Measurements from ENCODE around the gene LRP11. TPM values are rescaled to one million over a fixed set of nuclear protein-coding genes. Genes with fewer than 3 reads are reported as not detected.

The LRP11 gene
- total and polyA plus RNA-seq, 2 of the 13 experiments (the other 11 are each of a cell fraction or from before 2014, with no cell fraction given) = 32.4 to 48.9 TPM

GRCh38 chr6:149840345-149841075 is 23.6 kb downstream of the LRP11 start (continued):
- TF ChIP-seq MNT (IDR thresholded peaks at IDR 0.05) (no peak), ESRRA (CRISPR knock-in tag; IDR thresholded peaks at IDR 0.05; ENCODE audit: low read depth) (no peak), ZNF317 (CRISPR knock-in tag; IDR thresholded peaks at IDR 0.05) (no peak), ZSCAN21 (CRISPR knock-in tag; IDR thresholded peaks at IDR 0.05; ENCODE audit: borderline replicate concordance) (peak; percentile 8; the same call in 1 of the 2 replicates), ZNF549 (CRISPR knock-in tag; IDR thresholded peaks at IDR 0.05) (no peak), MIER3 (CRISPR knock-in tag; IDR thresholded peaks at IDR 0.05; ENCODE audit: borderline replicate concordance) (no peak), BHLHE40 (IDR thresholded peaks at IDR 0.05; ENCODE audit: low read length) (peak; percentile 30; the same call in 1 of the 2 replicates), ZFY (CRISPR knock-in tag; IDR thresholded peaks at IDR 0.05) (no peak), NFYB (CRISPR knock-in tag; IDR thresholded peaks at IDR 0.05) (no peak), ZNF660 (CRISPR knock-in tag; IDR thresholded peaks at IDR 0.05; ENCODE audit: borderline replicate concordance, low read depth) (no peak), ZNF446 (CRISPR knock-in tag; IDR thresholded peaks at IDR 0.05) (no peak), IRF1 (CRISPR knock-in tag; IDR thresholded peaks at IDR 0.05; ENCODE audit: low read depth) (no peak), WIZ (CRISPR knock-in tag; IDR thresholded peaks at IDR 0.05) (peak; percentile 41; the same call in 1 of the 2 replicates), NFE2L1 (CRISPR knock-in tag; IDR thresholded peaks at IDR 0.05; ENCODE audit: borderline replicate concordance) (no peak)
- TF ChIP-seq, protein P1, sequence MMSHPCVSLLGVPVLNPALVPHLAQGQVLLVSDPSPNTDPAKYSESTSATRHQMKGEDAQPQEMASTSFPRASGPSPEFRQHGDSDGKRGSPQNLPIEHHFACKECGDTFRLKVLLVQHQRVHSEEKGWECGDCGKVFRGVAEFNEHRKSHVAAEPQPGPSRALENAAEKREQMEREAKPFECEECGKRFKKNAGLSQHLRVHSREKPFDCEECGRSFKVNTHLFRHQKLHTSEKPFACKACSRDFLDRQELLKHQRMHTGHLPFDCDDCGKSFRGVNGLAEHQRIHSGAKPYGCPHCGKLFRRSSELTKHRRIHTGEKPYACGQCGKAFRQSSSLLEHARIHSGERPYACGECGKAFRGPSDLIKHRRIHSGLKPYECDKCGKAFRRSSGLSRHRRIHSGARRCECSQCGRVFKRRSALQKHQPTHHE (CRISPR knock-in tag; IDR thresholded peaks at IDR 0.05; ENCODE audit: borderline replicate concordance) = no peak
- TF ChIP-seq, protein P2, sequence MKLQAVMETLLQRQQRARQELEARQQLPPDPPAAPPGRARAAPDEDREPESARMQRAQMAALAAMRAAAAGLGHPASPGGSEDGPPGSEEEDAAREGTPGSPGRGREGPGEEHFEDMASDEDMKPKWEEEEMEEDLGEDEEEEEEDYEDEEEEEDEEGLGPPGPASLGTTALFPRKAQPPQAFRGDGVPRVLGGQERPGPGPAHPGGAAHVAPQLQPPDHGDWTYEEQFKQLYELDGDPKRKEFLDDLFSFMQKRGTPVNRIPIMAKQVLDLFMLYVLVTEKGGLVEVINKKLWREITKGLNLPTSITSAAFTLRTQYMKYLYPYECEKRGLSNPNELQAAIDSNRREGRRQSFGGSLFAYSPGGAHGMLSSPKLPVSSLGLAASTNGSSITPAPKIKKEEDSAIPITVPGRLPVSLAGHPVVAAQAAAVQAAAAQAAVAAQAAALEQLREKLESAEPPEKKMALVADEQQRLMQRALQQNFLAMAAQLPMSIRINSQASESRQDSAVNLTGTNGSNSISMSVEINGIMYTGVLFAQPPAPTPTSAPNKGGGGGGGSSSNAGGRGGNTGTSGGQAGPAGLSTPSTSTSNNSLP (IDR thresholded peaks at IDR 0.05; ENCODE audit: low read depth, low read length) = no peak
- TF ChIP-seq, protein P3, sequence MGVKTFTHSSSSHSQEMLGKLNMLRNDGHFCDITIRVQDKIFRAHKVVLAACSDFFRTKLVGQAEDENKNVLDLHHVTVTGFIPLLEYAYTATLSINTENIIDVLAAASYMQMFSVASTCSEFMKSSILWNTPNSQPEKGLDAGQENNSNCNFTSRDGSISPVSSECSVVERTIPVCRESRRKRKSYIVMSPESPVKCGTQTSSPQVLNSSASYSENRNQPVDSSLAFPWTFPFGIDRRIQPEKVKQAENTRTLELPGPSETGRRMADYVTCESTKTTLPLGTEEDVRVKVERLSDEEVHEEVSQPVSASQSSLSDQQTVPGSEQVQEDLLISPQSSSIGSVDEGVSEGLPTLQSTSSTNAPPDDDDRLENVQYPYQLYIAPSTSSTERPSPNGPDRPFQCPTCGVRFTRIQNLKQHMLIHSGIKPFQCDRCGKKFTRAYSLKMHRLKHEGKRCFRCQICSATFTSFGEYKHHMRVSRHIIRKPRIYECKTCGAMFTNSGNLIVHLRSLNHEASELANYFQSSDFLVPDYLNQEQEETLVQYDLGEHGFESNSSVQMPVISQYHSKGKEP (CRISPR knock-in tag; IDR thresholded peaks at IDR 0.05) = no peak
- TF ChIP-seq, protein P4, sequence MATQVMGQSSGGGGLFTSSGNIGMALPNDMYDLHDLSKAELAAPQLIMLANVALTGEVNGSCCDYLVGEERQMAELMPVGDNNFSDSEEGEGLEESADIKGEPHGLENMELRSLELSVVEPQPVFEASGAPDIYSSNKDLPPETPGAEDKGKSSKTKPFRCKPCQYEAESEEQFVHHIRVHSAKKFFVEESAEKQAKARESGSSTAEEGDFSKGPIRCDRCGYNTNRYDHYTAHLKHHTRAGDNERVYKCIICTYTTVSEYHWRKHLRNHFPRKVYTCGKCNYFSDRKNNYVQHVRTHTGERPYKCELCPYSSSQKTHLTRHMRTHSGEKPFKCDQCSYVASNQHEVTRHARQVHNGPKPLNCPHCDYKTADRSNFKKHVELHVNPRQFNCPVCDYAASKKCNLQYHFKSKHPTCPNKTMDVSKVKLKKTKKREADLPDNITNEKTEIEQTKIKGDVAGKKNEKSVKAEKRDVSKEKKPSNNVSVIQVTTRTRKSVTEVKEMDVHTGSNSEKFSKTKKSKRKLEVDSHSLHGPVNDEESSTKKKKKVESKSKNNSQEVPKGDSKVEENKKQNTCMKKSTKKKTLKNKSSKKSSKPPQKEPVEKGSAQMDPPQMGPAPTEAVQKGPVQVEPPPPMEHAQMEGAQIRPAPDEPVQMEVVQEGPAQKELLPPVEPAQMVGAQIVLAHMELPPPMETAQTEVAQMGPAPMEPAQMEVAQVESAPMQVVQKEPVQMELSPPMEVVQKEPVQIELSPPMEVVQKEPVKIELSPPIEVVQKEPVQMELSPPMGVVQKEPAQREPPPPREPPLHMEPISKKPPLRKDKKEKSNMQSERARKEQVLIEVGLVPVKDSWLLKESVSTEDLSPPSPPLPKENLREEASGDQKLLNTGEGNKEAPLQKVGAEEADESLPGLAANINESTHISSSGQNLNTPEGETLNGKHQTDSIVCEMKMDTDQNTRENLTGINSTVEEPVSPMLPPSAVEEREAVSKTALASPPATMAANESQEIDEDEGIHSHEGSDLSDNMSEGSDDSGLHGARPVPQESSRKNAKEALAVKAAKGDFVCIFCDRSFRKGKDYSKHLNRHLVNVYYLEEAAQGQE (IDR thresholded peaks at IDR 0.05; ENCODE audit: borderline replicate concordance in 1 of 2, low read depth in 1 of 2, low read length in 2 of 2) = no peak
